Activated CD8-positive, alpha-beta T cell treated with anti-CD3 and anti-CD28 coated beads for 36 hours (primary cell): Measurements from ENCODE around the gene PRF1. TPM values are rescaled to one million over a fixed set of nuclear protein-coding genes. Genes with fewer than 3 reads are reported as not detected.

Experiments
- ATAC-seq: fragments of 200-7000 bp; cut with Tn5 transposase; one replicate; pipeline ENCODE4 v1.10.0; 2021; ENCODE audit warnings: mild to moderate bottlenecking, moderate library complexity
- CTCF ChIA-PET: fragments of 350-600 bp; sonication (Branson Sonifier 250); formaldehyde crosslinking; loops from one replicate; lab custom pipeline; 2021; ENCODE audit warnings: antibody characterized with exemption; lab: Charles Lee
- POLR2A ChIA-PET: fragments of 350-600 bp; sonication (Branson Sonifier 250); formaldehyde crosslinking; loops from one replicate; lab custom pipeline; 2021; ENCODE audit warnings: antibody characterized with exemption; lab: Charles Lee
- DNase-seq: peaks from one replicate; pipeline ENCODE4 v3.0.0-alpha.2; 2020
- H3K27ac Mint-ChIP-seq: one replicate; pipeline ENCODE4 v1.8.0; 2021; ENCODE audit warnings: mild to moderate bottlenecking, mixed read lengths
- H3K27me3 Mint-ChIP-seq: one replicate; pipeline ENCODE4 v1.8.0; 2021; ENCODE audit warnings: mixed read lengths
- H3K36me3 Mint-ChIP-seq: one replicate; pipeline ENCODE4 v1.8.0; 2021; ENCODE audit warnings: low read depth, mixed read lengths
- H3K4me1 Mint-ChIP-seq: one replicate; pipeline ENCODE4 v1.8.0; 2021; ENCODE audit warnings: low read depth, mixed read lengths
- H3K4me3 Mint-ChIP-seq: one replicate; pipeline ENCODE4 v1.8.0; 2021; ENCODE audit warnings: mild to moderate bottlenecking, moderate library complexity, mixed read lengths
- H3K9me3 Mint-ChIP-seq: one replicate; pipeline ENCODE4 v1.8.0; 2021; ENCODE audit warnings: mixed read lengths
- CTCF ChIP-seq: fragments of 200-600 bp; IDR thresholded peaks from one replicate; pipeline ENCODE4 v1.8.0; 2022; ENCODE audit warnings: antibody characterized with exemption, mild to moderate bottlenecking
- intact Hi-C: fragments of 100-400 bp; cut with micrococcal nuclease; formaldehyde crosslinking; loops from one replicate; pipeline ENCODE4 v1.10.0; 2022
- total RNA-seq, 2 experiments: library from RNA; stranded (reverse); gene quantifications; one replicate each; pipeline ENCODE4 v1.2.3, GENCODE V29; 2021

Gene PRF1
- total RNA-seq, 2 experiments from 2014 or later = 107 to 113 TPM

DNA sequence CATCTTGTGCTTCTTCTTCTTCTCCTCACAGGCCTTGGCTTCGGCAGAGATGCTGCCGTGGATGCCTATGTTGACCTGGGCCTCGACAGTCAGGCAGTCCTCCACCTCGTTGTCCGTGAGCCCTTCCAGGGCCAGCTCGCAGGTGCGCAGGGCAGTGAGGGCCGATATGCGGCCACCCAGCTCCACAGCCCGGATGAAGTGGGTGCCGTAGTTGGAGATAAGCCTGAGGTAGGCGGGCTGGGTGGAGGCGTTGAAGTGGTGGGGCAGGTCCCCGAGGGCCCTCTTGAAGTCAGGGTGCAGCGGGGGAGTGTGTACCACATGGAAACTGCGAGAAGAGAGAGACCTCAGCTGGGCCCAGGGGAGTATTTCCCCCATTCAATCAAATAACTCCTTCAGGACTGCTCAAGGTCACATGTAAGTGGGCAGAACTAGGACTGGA lies 3.7 kb downstream of the PRF1 start:
- H3K9me3 Mint-ChIP-seq = no peaks in the 10 kb centered on the region
- ChIA-PET POLR2A (interaction anchor here (1.3 to 3.3 kb wide), 2 partner anchors 10 to 19 kb away, joined by 3 to 16 read pairs; no protein-coding TSS in a partner anchor), CTCF (interaction anchor here (0.8 to 2.0 kb wide), 2 partner anchors 14 to 40 kb away, joined by 3 to 5 read pairs; no protein-coding TSS in a partner anchor)
- intact Hi-C loops = no loop called here
- peaks cover 66% of the 10 kb centered on the region for H3K4me1 Mint-ChIP-seq
- H3K27ac Mint-ChIP-seq = no peak overlapping the region
- peaks cover 59% of the 10 kb centered on the region for H3K36me3 Mint-ChIP-seq
- H3K27me3 Mint-ChIP-seq = no peaks in the 10 kb centered on the region
- DNase-seq = no peak
- no peak for ATAC-seq
- TF ChIP-seq CTCF = no peak
- peak overlapping the region; percentile 50 for H3K4me3 Mint-ChIP-seq

DNA sequence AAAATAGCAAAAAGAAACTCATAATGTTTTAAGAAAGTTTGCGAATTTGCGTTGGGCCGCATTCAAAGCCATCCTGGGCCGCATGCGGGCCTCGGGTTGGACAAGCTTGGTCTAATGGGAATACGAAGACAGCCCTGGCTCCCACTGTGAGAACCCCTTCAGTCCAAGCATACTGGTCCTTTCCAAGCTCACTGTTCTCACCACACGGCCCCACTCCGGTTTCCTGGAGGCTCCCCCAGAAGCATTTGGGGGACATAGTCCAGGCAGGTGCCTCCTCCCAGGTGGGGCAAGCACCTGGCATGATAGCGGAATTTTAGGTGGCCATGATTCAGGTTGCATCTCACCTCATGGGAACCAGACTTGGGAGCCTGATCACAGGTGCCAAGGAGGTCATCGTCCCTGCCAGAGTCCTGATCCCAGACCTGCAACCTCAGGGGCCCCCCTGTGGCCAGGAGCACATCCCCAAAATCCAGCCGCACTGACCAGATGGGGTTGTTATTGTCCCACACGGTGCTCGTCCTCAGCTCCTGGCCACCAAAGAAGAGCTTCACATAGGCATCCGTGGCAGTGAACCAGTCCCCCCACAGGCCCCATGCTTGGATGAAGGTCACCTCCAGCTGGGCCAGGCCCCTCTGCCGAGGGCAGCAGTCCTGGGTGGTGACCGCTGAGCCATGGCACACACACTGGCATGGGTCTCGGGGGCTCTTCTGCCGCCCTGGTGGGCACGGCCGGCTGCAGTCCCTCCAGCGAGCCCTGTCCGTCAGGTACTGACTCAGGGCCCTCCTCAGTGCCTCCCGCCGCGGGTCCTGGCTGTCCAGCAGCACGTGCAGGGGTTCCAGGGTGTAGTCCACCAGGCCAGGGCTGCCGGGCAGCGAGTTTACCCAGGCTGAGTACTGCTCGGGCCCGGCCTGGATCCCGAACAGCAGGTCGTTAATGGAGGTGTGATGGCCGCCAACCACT lies 4.4 kb downstream of the PRF1 start:
- peaks cover 59% of the 10 kb centered on the region for H3K4me1 Mint-ChIP-seq
- CTCF ChIA-PET = interaction anchor here (0.8 to 2.0 kb wide), 2 partner anchors 17 to 39 kb away, joined by 3 to 5 read pairs; no protein-coding TSS in a partner anchor

GRCh38 chr10:70596860-70597809 lies 5.4 kb downstream of the PRF1 start:
- no peak for ATAC-seq
- no peak for DNase-seq
- no peak for TF ChIP-seq CTCF
- Mint-ChIP-seq H3K27me3 (no peaks in the 10 kb centered on the region), H3K36me3 (peaks cover 54% of the 10 kb centered on the region), H3K4me3 (no peak overlapping the region), H3K4me1 (peaks cover 64% of the 10 kb centered on the region), H3K27ac (no peak overlapping the region), H3K9me3 (no peaks in the 10 kb centered on the region)
- POLR2A ChIA-PET = interaction anchor here (0.6 to 1.5 kb wide), 4 partner anchors 9 to 242 kb away, joined by 3 to 4 read pairs (median 4); no protein-coding TSS in a partner anchor
- CTCF ChIA-PET = interaction anchor here (0.8 to 2.0 kb wide), 2 partner anchors 18 to 38 kb away, joined by 3 to 5 read pairs; no protein-coding TSS in a partner anchor
- intact Hi-C loops = no loop called here

More for the DNA sequence above, 4.4 kb downstream of the PRF1 start:
- POLR2A ChIA-PET = interaction anchor here (1.2 to 1.5 kb wide), 3 partner anchors 10 to 25 kb away, joined by 3 to 4 read pairs (median 3); no protein-coding TSS in a partner anchor
- H3K4me3 Mint-ChIP-seq = no peak overlapping the region
- intact Hi-C loops = no loop called here
- no peaks in the 10 kb centered on the region for H3K9me3 Mint-ChIP-seq
- peaks cover 59% of the 10 kb centered on the region for H3K36me3 Mint-ChIP-seq
- no peak overlapping the region for H3K27ac Mint-ChIP-seq
- ATAC-seq (no peak), DNase-seq (no peak)
- no peaks in the 10 kb centered on the region for H3K27me3 Mint-ChIP-seq
- TF ChIP-seq CTCF = no peak

DNA sequence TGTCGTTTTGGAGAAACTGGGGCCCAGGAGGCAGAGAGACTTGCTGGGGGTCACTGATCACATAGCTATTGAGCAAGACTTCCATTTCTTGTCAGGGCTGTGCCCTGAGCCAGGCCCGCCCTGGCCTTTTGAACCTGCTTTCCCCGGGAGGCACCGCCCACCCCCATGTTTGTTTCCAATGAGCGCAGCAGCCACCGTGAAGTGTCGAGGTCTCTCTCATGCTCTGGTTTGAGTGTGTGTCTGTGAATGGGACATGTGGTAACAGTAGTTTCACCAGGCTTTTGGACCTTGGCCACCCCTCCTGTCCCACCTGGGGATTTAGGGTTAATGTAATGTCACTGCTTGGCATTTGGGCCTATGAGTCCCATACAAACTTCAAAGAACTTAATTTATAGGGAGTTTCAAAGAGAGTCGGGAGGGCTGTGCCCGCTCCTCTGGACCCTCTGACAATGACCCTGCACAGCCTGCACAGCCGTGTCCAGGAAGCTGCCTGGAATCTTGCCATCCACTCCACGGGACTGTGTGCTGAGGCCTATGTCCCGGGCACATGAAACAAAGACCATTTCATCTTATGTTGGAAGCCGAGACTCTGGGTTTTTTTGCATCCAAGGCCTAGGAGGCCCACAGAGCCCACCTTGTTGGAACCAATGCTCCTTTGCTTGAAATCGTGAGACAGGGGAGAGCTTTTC lies 6.3 kb downstream of the PRF1 start:
- peak overlapping the region; percentile 26 for H3K27ac Mint-ChIP-seq
- CTCF ChIA-PET = no interaction called here
- TF ChIP-seq CTCF = no peak
- H3K4me1 Mint-ChIP-seq = peaks cover 65% of the 10 kb centered on the region
- no peaks in the 10 kb centered on the region for H3K9me3 Mint-ChIP-seq
- ATAC-seq (no peak), DNase-seq (no peak)
- POLR2A ChIA-PET = interaction anchor here (0.8 kb wide), 1 partner anchor 20 kb away, joined by 4 read pairs; no protein-coding TSS in a partner anchor
- intact Hi-C loops = no loop called here
- no peaks in the 10 kb centered on the region for H3K27me3 Mint-ChIP-seq
- H3K36me3 Mint-ChIP-seq = peaks cover 50% of the 10 kb centered on the region
- H3K4me3 Mint-ChIP-seq = no peak overlapping the region
